GM12878 (cell line): ENCODE data around the gene STX8. TPM values are rescaled to one million over a fixed set of nuclear protein-coding genes. Genes with fewer than 3 reads are reported as not detected.

Experiments
- ATAC-seq: fragments of 200-7000 bp; cut with Tn5 transposase; 3 replicates; pipeline ENCODE4 v1.9.1; 2020; ENCODE audit warnings: mild to moderate bottlenecking, moderate library complexity
- BruUV-seq: library from RNA; stranded (reverse); fragments of 400-500 nt; replicated peaks from 2 replicates; lab custom pipeline; 2021; lab: Mats Ljungman, UMichigan
- CTCF ChIA-PET: fragments of 300-600 bp; sonication (Branson Sonifier 250); formaldehyde crosslinking; extraction: SDS; loops from one replicate; lab custom pipeline; 2021; ENCODE audit warnings: inconsistent platforms; lab: Yijun Ruan, JAX
- POLR2A ChIA-PET: fragments of 350-600 bp; formaldehyde crosslinking; extraction: SDS; loops from one replicate; lab custom pipeline; 2021; ENCODE audit warnings: inconsistent platforms; lab: Charles Lee
- RAD21 ChIA-PET: fragments of 300-600 bp; sonication (Branson Sonifier 250); formaldehyde crosslinking; loops from one replicate; lab custom pipeline; 2023; ENCODE audit warnings: antibody characterized with exemption; ENCODE audit not compliant: unreplicated experiment; lab: Charles Lee
- SMC1A ChIA-PET: fragments of 300-600 bp; sonication (Branson Sonifier 250); formaldehyde crosslinking; loops from one replicate; lab custom pipeline; 2023; ENCODE audit not compliant: unreplicated experiment, uncharacterized antibody; lab: Charles Lee
- DNase-seq: peaks from one replicate; pipeline ENCODE4 v3.0.0-alpha.2; 2011; ENCODE audit warnings: low read depth, low spot score
- FAIRE-seq: peaks from 3 replicates; lab custom pipeline; 2011; peaks lifted over from hg19 to GRCh38; lab: Jason Lieb, UNC
- H2AFZ ChIP-seq: 2 replicates; pipeline ENCODE4 v1.6.0; 2011; ENCODE audit warnings: low read depth, low read length, control low read depth; ENCODE audit not compliant: control insufficient read depth
- H3K27ac ChIP-seq: 2 replicates; pipeline ENCODE4 v1.5.1; 2011; ENCODE audit warnings: control low read depth; ENCODE audit not compliant: control insufficient read depth, insufficient read depth
- H3K27me3 ChIP-seq, 2 experiments: replicated peaks in 1 of 2; 2 replicates each; pipeline versions ENCODE4 v1.6.0 to v1.6.1; 2011; ENCODE audit warnings: low read length in 1 of 2; ENCODE audit not compliant: control insufficient read depth in 2 of 2, insufficient read depth in 2 of 2
- H3K36me3 ChIP-seq, 2 experiments: 2 replicates each; pipeline ENCODE4 v1.5.1; 2011; ENCODE audit warnings: low read length in 1 of 2; ENCODE audit not compliant: control insufficient read depth in 2 of 2, insufficient read depth in 2 of 2
- H3K4me1 ChIP-seq: 2 replicates; pipeline ENCODE4 v1.6.1; 2011; ENCODE audit warnings: mild to moderate bottlenecking, low read length, moderate library complexity, mixed read lengths; ENCODE audit not compliant: control insufficient read depth, insufficient read depth
- H3K4me2 ChIP-seq: 2 replicates; pipeline ENCODE4 v1.6.0; 2011; ENCODE audit warnings: control low read depth; ENCODE audit not compliant: control insufficient read depth, insufficient read depth
- H3K4me3 ChIP-seq: fragments of 200-600 bp; sonication (generic); 2 replicates; pipeline ENCODE4 v1.5.1; 2016
- H3K79me2 ChIP-seq: 2 replicates; pipeline ENCODE4 v1.6.0; 2011; ENCODE audit warnings: low read length; ENCODE audit not compliant: control insufficient read depth, insufficient read depth
- H3K9ac ChIP-seq: 2 replicates; pipeline ENCODE4 v1.8.0; 2011; ENCODE audit warnings: low read length, control low read depth, mixed read lengths; ENCODE audit not compliant: control insufficient read depth, insufficient read depth
- H3K9me3 ChIP-seq: replicated peaks from 3 replicates; pipeline ENCODE4 v1.5.1; 2011; ENCODE audit warnings: mild to moderate bottlenecking, low read length; ENCODE audit not compliant: control insufficient read depth, insufficient read depth
- H4K20me1 ChIP-seq: 2 replicates; pipeline ENCODE4 v1.6.0; 2011; ENCODE audit not compliant: control insufficient read depth, insufficient read depth
- BMI1 ChIP-seq: fragments of 450-650 bp; IDR thresholded peaks from 2 replicates; pipeline ENCODE4 v1.6.1; 2016; ENCODE audit warnings: mild to moderate bottlenecking, moderate library complexity, borderline replicate concordance
- DPF2 ChIP-seq: fragments of 450-650 bp; IDR thresholded peaks from 2 replicates; pipeline ENCODE4 v1.6.1; 2017; ENCODE audit warnings: mild to moderate bottlenecking
- EED ChIP-seq: sonication (generic); IDR thresholded peaks from 2 replicates; pipeline ENCODE4 v1.6.1; 2016; ENCODE audit warnings: antibody characterized with exemption, low read depth
- KDM1A ChIP-seq: fragments of 200-600 bp; sonication (generic); IDR thresholded peaks from 2 replicates; pipeline ENCODE4 v1.6.1; 2016; ENCODE audit warnings: borderline replicate concordance
- NFYB ChIP-seq: IDR thresholded peaks from 2 replicates; pipeline ENCODE4 v1.6.1; 2011; ENCODE audit warnings: low read depth, mild to moderate bottlenecking, low read length, improper control_type of control experiment, moderate library complexity; ENCODE audit not compliant: insufficient read depth
- PAX5 ChIP-seq: IDR thresholded peaks from 2 replicates; pipeline ENCODE4 v1.6.1; 2011; ENCODE audit warnings: low read depth, low read length, borderline replicate concordance
- RELA ChIP-seq: fragments of 450-650 bp; IDR thresholded peaks from 2 replicates; pipeline ENCODE4 v1.8.0; 2014; ENCODE audit warnings: borderline replicate concordance; ENCODE audit not compliant: partially characterized antibody
- ZSCAN29 ChIP-seq: fragments of 450-650 bp; IDR thresholded peaks from 2 replicates; pipeline ENCODE4 v1.6.1; 2017; ENCODE audit warnings: mild to moderate bottlenecking, moderate library complexity
- WGBS: methylation state at CpG from one replicate; pipeline ENCODE4 v1.1.6; 2016; ENCODE audit warnings: low lambda C conversion rate; ENCODE audit not compliant: insufficient replicate concordance, insufficient coverage; ENCODE audit errors: missing lambda C conversion rate; 5-methylcytosine and 5-hydroxymethylcytosine counted together
- in situ Hi-C: fragments of 300-500 bp; cut with MboI; formaldehyde crosslinking; loops from 9 replicates; pipeline ENCODE4 v1.14.3; 2018; ENCODE audit warnings: mixed read lengths
- intact Hi-C: fragments of 100-400 bp; cut with micrococcal nuclease; formaldehyde crosslinking; loops from one replicate; pipeline ENCODE4 v1.14.2; 2022; ENCODE audit not compliant: unreplicated experiment
- polyA plus RNA-seq, 11 experiments: library from polyadenylated mRNA; depleted of rRNA in 4 of 11; unstranded in 6 of 11; stranded (reverse) in 5 of 11; fragments of >200 nt; fragmentation: Nextera tagmentation in 4 of 11; fragmentation: Illumina TruSeq in 1 of 11; extraction: Ambion mirVana in 4 of 11; extraction: Trizol in 1 of 11; gene quantifications; 1 replicate in 1 of 11; 2 replicates in 10 of 11; pipeline versions ENCODE4 v1.2.1 to v1.2.3, GENCODE V29; 2011 to 2016; ENCODE audit warnings: inconsistent platforms in 2 of 11, missing spikeins in 2 of 11, low read depth in 1 of 11
- total RNA-seq, 4 experiments: library from RNA; depleted of rRNA in 3 of 4; stranded (reverse); fragments of >200 nt in 3 of 4; fragmentation: Illumina TruSeq in 1 of 4; extraction: Trizol in 1 of 4; gene quantifications; 2 replicates each; pipeline versions ENCODE4 v1.2.1 to v1.2.3, GENCODE V29; 2013 to 2021
- TF ChIP-seq, protein P1 (sequence below): fragments of 450-650 bp; formaldehyde crosslinking; IDR thresholded peaks from 2 replicates; pipeline ENCODE4 v1.4.0; 2020; ENCODE audit warnings: mild to moderate bottlenecking, moderate library complexity

STX8 gene
- total and polyA plus RNA-seq, 10 of the 15 experiments (the other 5 are each of a cell fraction or from before 2014, with no cell fraction given), result 47.9 to 151 (median 72.9) TPM

GRCh38 chr17:9285602-9286427, 289.8 kb downstream of the STX8 start:
- ATAC-seq, result no peak
- H3K4me3 ChIP-seq, result no peak overlapping the region
- BruUV-seq, result no TSS peak
- H3K9ac ChIP-seq, result no peak overlapping the region
- peaks cover 7% of the 10 kb centered on the region for H3K4me1 ChIP-seq
- H2AFZ ChIP-seq, result no peak overlapping the region
- POLR2A ChIA-PET, result no interaction called here
- no peak overlapping the region for H3K27ac ChIP-seq
- no peaks in the 10 kb centered on the region for H4K20me1 ChIP-seq
- TF ChIP-seq ZSCAN29 (no peak), EED (no peak), DPF2 (no peak), KDM1A (no peak), BMI1 (no peak), NFYB (no peak), RELA (no peak), PAX5 (no peak)
- TF ChIP-seq, protein P1, sequence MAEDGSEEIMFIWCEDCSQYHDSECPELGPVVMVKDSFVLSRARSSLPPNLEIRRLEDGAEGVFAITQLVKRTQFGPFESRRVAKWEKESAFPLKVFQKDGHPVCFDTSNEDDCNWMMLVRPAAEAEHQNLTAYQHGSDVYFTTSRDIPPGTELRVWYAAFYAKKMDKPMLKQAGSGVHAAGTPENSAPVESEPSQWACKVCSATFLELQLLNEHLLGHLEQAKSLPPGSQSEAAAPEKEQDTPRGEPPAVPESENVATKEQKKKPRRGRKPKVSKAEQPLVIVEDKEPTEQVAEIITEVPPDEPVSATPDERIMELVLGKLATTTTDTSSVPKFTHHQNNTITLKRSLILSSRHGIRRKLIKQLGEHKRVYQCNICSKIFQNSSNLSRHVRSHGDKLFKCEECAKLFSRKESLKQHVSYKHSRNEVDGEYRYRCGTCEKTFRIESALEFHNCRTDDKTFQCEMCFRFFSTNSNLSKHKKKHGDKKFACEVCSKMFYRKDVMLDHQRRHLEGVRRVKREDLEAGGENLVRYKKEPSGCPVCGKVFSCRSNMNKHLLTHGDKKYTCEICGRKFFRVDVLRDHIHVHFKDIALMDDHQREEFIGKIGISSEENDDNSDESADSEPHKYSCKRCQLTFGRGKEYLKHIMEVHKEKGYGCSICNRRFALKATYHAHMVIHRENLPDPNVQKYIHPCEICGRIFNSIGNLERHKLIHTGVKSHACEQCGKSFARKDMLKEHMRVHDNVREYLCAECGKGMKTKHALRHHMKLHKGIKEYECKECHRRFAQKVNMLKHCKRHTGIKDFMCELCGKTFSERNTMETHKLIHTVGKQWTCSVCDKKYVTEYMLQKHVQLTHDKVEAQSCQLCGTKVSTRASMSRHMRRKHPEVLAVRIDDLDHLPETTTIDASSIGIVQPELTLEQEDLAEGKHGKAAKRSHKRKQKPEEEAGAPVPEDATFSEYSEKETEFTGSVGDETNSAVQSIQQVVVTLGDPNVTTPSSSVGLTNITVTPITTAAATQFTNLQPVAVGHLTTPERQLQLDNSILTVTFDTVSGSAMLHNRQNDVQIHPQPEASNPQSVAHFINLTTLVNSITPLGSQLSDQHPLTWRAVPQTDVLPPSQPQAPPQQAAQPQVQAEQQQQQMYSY (CRISPR knock-in tag), result no peak
- TF ChIP-seq, all 136 proteins: peak for 0
- ChIA-PET RAD21 (no interaction called here), CTCF (no interaction called here), SMC1A (no interaction called here)
- 92% methylated on average over 14 of the region's 14 CpGs for WGBS
- DNase-seq (no peak), FAIRE-seq (no peak)
- Histone ChIP-seq H3K79me2 (no peaks in the 10 kb centered on the region), H3K9me3 (no peaks in the 10 kb centered on the region), H3K27me3 (no peaks in the 10 kb centered on the region), H3K4me2 (no peak overlapping the region), H3K36me3 (no peaks in the 10 kb centered on the region)
- in situ Hi-C loops, result no loop called here
- intact Hi-C loops, result no loop called here
